H1 (cell line): ENCODE data around the gene OSR1. TPM values are rescaled to one million over a fixed set of nuclear protein-coding genes. Genes with fewer than 3 reads are reported as not detected.

Experiments
- CTCF ChIA-PET: fragments of 300-600 bp; sonication (Branson Sonifier 250); formaldehyde crosslinking; loops from one replicate; lab custom pipeline; 2021; ENCODE audit not compliant: partially characterized antibody; lab: Charles Lee
- POLR2A ChIA-PET: fragments of 300-600 bp; sonication (Branson Sonifier 250); formaldehyde crosslinking; loops from one replicate; lab custom pipeline; 2021; ENCODE audit warnings: inconsistent platforms; ENCODE audit not compliant: partially characterized antibody; lab: Charles Lee
- DNase-seq, 2 experiments: peaks; one replicate each; pipeline versions ENCODE4 v3.0.0 to v3.0.0-alpha.2; 2010 to 2022; ENCODE audit warnings: low spot score in 2 of 2, low read depth in 1 of 2, mixed read lengths in 1 of 2
- FAIRE-seq: peaks from 2 replicates; lab custom pipeline; 2011; peaks lifted over from hg19 to GRCh38; lab: Jason Lieb, UNC
- H2AFZ ChIP-seq: 2 replicates; pipeline ENCODE4 v1.8.1; 2012; ENCODE audit warnings: low read length, inconsistent platforms
- H2AK5ac ChIP-seq: 2 replicates; pipeline ENCODE4 v1.6.1; 2013; ENCODE audit warnings: low read depth, low read length
- H2BK120ac ChIP-seq: replicated peaks from 2 replicates; pipeline ENCODE3; 2013; ENCODE audit warnings: low read depth, low read length, inconsistent platforms
- H2BK12ac ChIP-seq: 2 replicates; pipeline ENCODE4 v1.6.1; 2013; ENCODE audit warnings: low read depth, low read length
- H2BK15ac ChIP-seq: 2 replicates; pipeline ENCODE4 v1.6.1; 2013; ENCODE audit warnings: low read length
- H2BK20ac ChIP-seq: 2 replicates; pipeline ENCODE4 v1.6.1; 2013; ENCODE audit warnings: low read length
- H2BK5ac ChIP-seq: 2 replicates; pipeline ENCODE4 v1.6.1; 2013; ENCODE audit warnings: low read depth, low read length
- H3K14ac ChIP-seq: 2 replicates; pipeline ENCODE4 v1.6.1; 2013; ENCODE audit warnings: inconsistent platforms; ENCODE audit not compliant: insufficient read length
- H3K18ac ChIP-seq: 2 replicates; pipeline ENCODE4 v1.6.1; 2013; ENCODE audit warnings: low read length; ENCODE audit errors: extremely low read depth
- H3K23ac ChIP-seq: 2 replicates; pipeline ENCODE4 v1.6.1; 2013; ENCODE audit warnings: inconsistent platforms; ENCODE audit not compliant: insufficient read length
- H3K23me2 ChIP-seq: 2 replicates; pipeline ENCODE4 v1.6.1; 2013; ENCODE audit warnings: low read depth, low read length
- H3K27ac ChIP-seq: 2 replicates; pipeline ENCODE4 v1.6.1; 2011; ENCODE audit warnings: low read depth, low read length, inconsistent platforms
- H3K27me3 ChIP-seq, 4 experiments: replicated peaks in 1 of 4; 1 replicate in 1 of 4; 2 replicates in 3 of 4; pipeline versions ENCODE4 v1.6.1 to v1.8.1; 2011 to 2013; ENCODE audit warnings: low read length in 3 of 4, mild to moderate bottlenecking in 3 of 4, inconsistent platforms in 2 of 4, mixed read lengths in 2 of 4, moderate library complexity in 1 of 4; ENCODE audit not compliant: control insufficient read depth in 3 of 4, insufficient read depth in 3 of 4; ENCODE audit errors: extremely low read depth in 1 of 4
- H3K36me3 ChIP-seq, 4 experiments: 2 replicates each; pipeline versions ENCODE4 v1.6.1 to v1.8.1; 2011 to 2013; ENCODE audit warnings: mild to moderate bottlenecking in 4 of 4, low read length in 3 of 4, moderate library complexity in 2 of 4, control low read depth in 1 of 4, inconsistent platforms in 1 of 4; ENCODE audit not compliant: insufficient read depth in 4 of 4, control insufficient read depth in 2 of 4
- H3K4ac ChIP-seq: replicated peaks from 2 replicates; pipeline ENCODE3; 2013; ENCODE audit warnings: low read length, low read depth, mixed read lengths, inconsistent platforms; ENCODE audit not compliant: insufficient read length
- H3K4me1 ChIP-seq, 4 experiments: replicated peaks in 1 of 4; 1 replicate in 1 of 4; 2 replicates in 3 of 4; pipeline versions ENCODE4 v1.6.1 to v1.8.1; 2011 to 2013; ENCODE audit warnings: low read length in 3 of 4, inconsistent platforms in 2 of 4, mixed read lengths in 1 of 4; ENCODE audit not compliant: insufficient read depth in 4 of 4, control insufficient read depth in 3 of 4
- H3K4me2 ChIP-seq, 2 experiments: 2 replicates each; pipeline versions ENCODE4 v1.6.1 to v1.8.1; 2011 to 2013; ENCODE audit warnings: low read depth in 2 of 2, low read length in 2 of 2, control low read depth in 1 of 2, inconsistent platforms in 1 of 2, mild to moderate bottlenecking in 1 of 2; ENCODE audit not compliant: insufficient read depth in 1 of 2
- H3K4me3 ChIP-seq, 4 experiments: fragments of 200-600, 300-600 bp in 1 of 4; sonication (generic), shearing (Covaris generic), sonication (Bioruptor Twin) in 1 of 4; 2 replicates each; pipeline versions ENCODE4 v1.5.1 to v1.8.1; 2011 to 2016; ENCODE audit warnings: low read length in 4 of 4, low read depth in 3 of 4, control low read depth in 2 of 4, inconsistent platforms in 2 of 4, mild to moderate bottlenecking in 2 of 4, mixed read lengths in 1 of 4, moderate library complexity in 1 of 4; ENCODE audit not compliant: insufficient read depth in 2 of 4; ENCODE audit errors: extremely low read depth in 1 of 4
- H3K56ac ChIP-seq: replicated peaks from 2 replicates; pipeline ENCODE3; 2013; ENCODE audit warnings: low read depth, mild to moderate bottlenecking, mixed read lengths, low read length, inconsistent platforms; ENCODE audit not compliant: insufficient read length
- H3K79me1 ChIP-seq: 2 replicates; pipeline ENCODE4 v1.6.1; 2013; ENCODE audit warnings: low read depth, low read length, control low read depth
- H3K79me2 ChIP-seq, 2 experiments: 2 replicates each; pipeline versions ENCODE4 v1.6.1 to v1.8.1; 2012 to 2013; ENCODE audit warnings: low read length in 2 of 2, mild to moderate bottlenecking in 2 of 2, inconsistent platforms in 1 of 2; ENCODE audit not compliant: insufficient read depth in 2 of 2, control insufficient read depth in 1 of 2
- H3K9ac ChIP-seq, 4 experiments: replicated peaks in 1 of 4; 1 replicate in 1 of 4; 2 replicates in 3 of 4; pipeline versions ENCODE4 v1.6.1 to v1.8.1; 2011 to 2013; ENCODE audit warnings: low read depth in 3 of 4, low read length in 3 of 4, control low read depth in 2 of 4, mild to moderate bottlenecking in 2 of 4, moderate library complexity in 2 of 4, inconsistent platforms in 1 of 4; ENCODE audit errors: extremely low read depth in 1 of 4
- H3K9me3 ChIP-seq, 2 experiments: 2 replicates each; pipeline versions ENCODE4 v1.6.1 to v1.8.1; 2012 to 2013; ENCODE audit warnings: mild to moderate bottlenecking in 2 of 2, moderate library complexity in 2 of 2, control low read depth in 1 of 2, inconsistent platforms in 1 of 2, low read depth in 1 of 2, low read length in 1 of 2, mixed read lengths in 1 of 2; ENCODE audit not compliant: insufficient read depth in 2 of 2
- H4K20me1 ChIP-seq, 2 experiments: replicated peaks in 1 of 2; 2 replicates each; pipeline versions ENCODE3 to v1.8.1; 2011 to 2013; ENCODE audit warnings: inconsistent platforms in 2 of 2, low read length in 2 of 2, mild to moderate bottlenecking in 1 of 2; ENCODE audit not compliant: insufficient read depth in 2 of 2, control insufficient read depth in 1 of 2
- H4K5ac ChIP-seq: 2 replicates; pipeline ENCODE4 v1.6.1; 2013; ENCODE audit warnings: low read length, low read depth, mixed read lengths, inconsistent platforms; ENCODE audit not compliant: insufficient read length
- H4K8ac ChIP-seq: 2 replicates; pipeline ENCODE4 v1.8.0; 2013; ENCODE audit warnings: mild to moderate bottlenecking, moderate library complexity, low read length, inconsistent platforms; ENCODE audit not compliant: insufficient read depth; ENCODE audit errors: extremely low read depth
- H4K91ac ChIP-seq: replicated peaks from 2 replicates; pipeline ENCODE3; 2013; ENCODE audit warnings: low read length, mixed read lengths, inconsistent platforms; ENCODE audit not compliant: insufficient read length
- CTBP2 ChIP-seq: IDR thresholded peaks from 2 replicates; pipeline ENCODE4 v1.7.0; 2011; ENCODE audit warnings: borderline replicate concordance, mild to moderate bottlenecking, moderate library complexity, mixed read lengths, low read length; ENCODE audit not compliant: insufficient read depth, insufficient read length
- EZH2 ChIP-seq: fragments of 200-600 bp; sonication (generic); IDR thresholded peaks from 2 replicates; pipeline ENCODE4 v1.7.1; 2012; ENCODE audit warnings: low read depth, mild to moderate bottlenecking, moderate library complexity, low read length, inconsistent platforms; ENCODE audit not compliant: severe bottlenecking
- KDM1A ChIP-seq: fragments of 200-600, 300-600 bp; sonication (generic); IDR thresholded peaks from 2 replicates; pipeline ENCODE4 v1.7.1; 2016; ENCODE audit warnings: mild to moderate bottlenecking, low read length, borderline replicate concordance
- SRF ChIP-seq: IDR thresholded peaks from 2 replicates; pipeline ENCODE4 v1.6.1; 2011; ENCODE audit warnings: mild to moderate bottlenecking, low read depth, low read length, moderate library complexity
- SUZ12 ChIP-seq: fragments of 200-600 bp; sonication (generic); IDR thresholded peaks from 2 replicates; pipeline ENCODE4 v1.6.1; 2012; ENCODE audit warnings: mild to moderate bottlenecking, inconsistent platforms, low read length, moderate library complexity, mixed read lengths
- whole genome bisulfite sequencing, 2 experiments: shearing (Covaris generic) in 1 of 2; methylation state at CpG; one replicate each; pipeline versions ENCODE4 v1.1.6 to v1.1.7; 2013 to 2015; ENCODE audit warnings: low lambda C conversion rate in 2 of 2, mixed read lengths in 2 of 2, inconsistent platforms in 1 of 2, low coverage in 1 of 2, missing lambda C conversion rate in 1 of 2; ENCODE audit not compliant: insufficient replicate concordance in 2 of 2, insufficient coverage in 1 of 2, insufficient read length in 1 of 2; ENCODE audit errors: extremely low coverage in 1 of 2, missing lambda C conversion rate in 1 of 2; 5-methylcytosine and 5-hydroxymethylcytosine counted together
- polyA plus RNA-seq, 7 experiments: library from polyadenylated mRNA; depleted of rRNA in 3 of 7; stranded (reverse) in 5 of 7; unstranded in 2 of 7; fragments of >200 nt in 5 of 7; fragments of 200-250 nt in 2 of 7; gene quantifications; 1 replicate in 5 of 7; 2 replicates in 1 of 7; 4 replicates in 1 of 7; pipeline versions ENCODE4 v1.2.1 to v1.2.3, GENCODE V29; 2011 to 2013; ENCODE audit warnings: missing spikeins in 2 of 7, mixed read lengths in 2 of 7
- total RNA-seq: library from RNA; stranded (reverse); fragmentation: NEBNext Ultra II Directional; extraction: Animal tissue kit (Norgen Biotek cat#: 25700); gene quantifications from 2 replicates; pipeline ENCODE4 v1.2.1, GENCODE V29; 2021
- TF ChIP-seq, protein P1 (sequence below): IDR thresholded peaks from 2 replicates; pipeline ENCODE4 v1.6.1; 2011; ENCODE audit warnings: low read depth, mild to moderate bottlenecking, low read length; ENCODE audit not compliant: insufficient read depth
- TF ChIP-seq, protein P2 (sequence below), 3 experiments: IDR thresholded peaks; 1 replicate in 2 of 3; 2 replicates in 1 of 3; pipeline versions ENCODE4 v1.5.1 to v1.6.1; 2011; ENCODE audit warnings: low read length in 3 of 3, mild to moderate bottlenecking in 3 of 3, inconsistent platforms in 2 of 3, low read depth in 1 of 3, moderate library complexity in 1 of 3; ENCODE audit not compliant: insufficient read depth in 1 of 3; ENCODE audit errors: control extremely low read depth in 1 of 3

The OSR1 gene
- total and polyA plus RNA-seq, 2 of the 8 experiments (the other 6 are each of a cell fraction or from before 2014, with no cell fraction given) = 0.05 to 0.22 TPM

DNA sequence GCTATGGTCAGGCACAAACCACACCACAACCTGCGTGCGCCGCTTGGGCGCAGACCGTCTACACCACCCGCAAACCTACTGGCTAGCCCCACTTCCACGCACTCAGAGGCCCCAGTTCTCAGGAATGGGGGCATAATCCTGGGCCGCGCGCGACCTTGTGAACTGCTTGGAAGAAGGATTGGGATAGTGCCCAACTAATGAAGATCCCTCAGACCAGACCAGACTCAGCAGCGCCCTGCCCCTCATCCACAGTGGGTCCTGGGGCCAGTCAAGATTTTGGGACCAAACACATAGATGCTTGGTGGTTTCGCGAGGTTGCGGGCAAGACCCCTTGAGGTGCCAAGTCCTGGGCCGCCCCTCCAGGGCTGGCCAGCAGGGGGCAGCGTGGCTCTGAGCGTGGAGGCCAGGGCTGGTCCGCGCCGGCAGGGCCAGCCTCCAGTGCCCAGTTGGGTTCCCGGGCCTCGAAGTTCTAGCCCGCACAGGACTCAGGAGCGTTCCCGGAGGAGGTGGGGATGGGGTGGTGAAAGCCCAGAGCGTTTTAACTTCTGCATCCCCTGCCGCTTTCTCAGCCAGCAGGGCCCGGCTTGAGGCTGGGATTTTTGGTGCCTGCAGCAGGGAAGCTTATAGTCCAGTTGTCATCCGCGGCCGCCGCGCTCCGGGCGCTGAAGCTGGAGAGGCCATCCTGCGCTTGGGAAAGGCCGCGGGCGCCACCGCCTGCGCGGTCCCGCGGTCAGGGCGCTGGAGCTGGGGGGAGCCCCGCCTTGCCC is 8.3 kb downstream of the OSR1 start:
- no peak overlapping the region for H3K56ac ChIP-seq
- H3K4me3 ChIP-seq = peak overlapping the region; percentile 2 to 56 (median 34); a peak in 7 of 8 replicates
- H3K23me2 ChIP-seq = no peaks in the 10 kb centered on the region; the same call in 1 of the 2 replicates
- peaks cover 0 to 17% (median 9%) of the 10 kb centered on the region in 4 experiments; a peak in 6 of 7 replicates for H3K4me1 ChIP-seq
- CTCF ChIA-PET = interaction anchor here (0.5 to 7.5 kb wide), 41 partner anchors 10 to 830 kb away, joined by 3 to 104 read pairs (median 4); partner anchors contain the start of gene OSR1
- no peak overlapping the region for H4K8ac ChIP-seq
- no peak overlapping the region for H2AK5ac ChIP-seq
- 27% methylated on average over 42 of the region's 47 CpGs; no CpG with 5 or more reads in 1 of the 2 experiments for WGBS, 2 experiments
- POLR2A ChIA-PET = interaction anchor here (1.4 kb wide), 1 partner anchor 9 kb away, joined by 6 read pairs; the partner anchor contains the start of gene OSR1
- H3K4ac ChIP-seq = no peak overlapping the region
- no peak overlapping the region for H4K5ac ChIP-seq
- H3K18ac ChIP-seq = no peak overlapping the region; the same call in 1 of the 2 replicates
- no peak overlapping the region for H3K14ac ChIP-seq
- 0 out of 8 replicates have a peak, but pooled peaks cover 0 to 6% (median 0%) of the 10 kb centered on the region in 4 experiments for H3K36me3 ChIP-seq
- H3K9me3 ChIP-seq = no peaks in the 10 kb centered on the region
- no peak overlapping the region for H2BK15ac ChIP-seq
- no peak overlapping the region for H2BK20ac ChIP-seq
- H3K27ac ChIP-seq = no peak overlapping the region
- no peaks in the 10 kb centered on the region; the same call in 1 of the 2 replicates for H3K79me1 ChIP-seq
- no peak overlapping the region for H3K23ac ChIP-seq
- FAIRE-seq (no peak), DNase-seq (peak in 1 of 2 experiments; percentile 95)
- H2BK12ac ChIP-seq = no peak overlapping the region
- H4K20me1 ChIP-seq = peaks cover 13 to 23% of the 10 kb centered on the region in 2 experiments
- H3K79me2 ChIP-seq = no peaks in the 10 kb centered on the region
- H3K27me3 ChIP-seq = peaks cover 61 to 69% (median 68%) of the 10 kb centered on the region in 4 experiments
- no peak overlapping the region for H4K91ac ChIP-seq
- H2AFZ ChIP-seq = no peak overlapping the region
- H2BK5ac ChIP-seq = no peak overlapping the region
- no peak overlapping the region for H3K9ac ChIP-seq
- no peak overlapping the region for H2BK120ac ChIP-seq
- H3K4me2 ChIP-seq = peak overlapping the region; percentile 72 to 82
- TF ChIP-seq EZH2 (peak; percentile 63), KDM1A (no peak), SRF (no peak), CTBP2 (peak; percentile 78), SUZ12 (peak; percentile 73; the same call in 1 of the 2 replicates)
- TF ChIP-seq, protein P1, sequence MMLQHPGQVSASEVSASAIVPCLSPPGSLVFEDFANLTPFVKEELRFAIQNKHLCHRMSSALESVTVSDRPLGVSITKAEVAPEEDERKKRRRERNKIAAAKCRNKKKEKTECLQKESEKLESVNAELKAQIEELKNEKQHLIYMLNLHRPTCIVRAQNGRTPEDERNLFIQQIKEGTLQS = no peak
- TF ChIP-seq, protein P2, sequence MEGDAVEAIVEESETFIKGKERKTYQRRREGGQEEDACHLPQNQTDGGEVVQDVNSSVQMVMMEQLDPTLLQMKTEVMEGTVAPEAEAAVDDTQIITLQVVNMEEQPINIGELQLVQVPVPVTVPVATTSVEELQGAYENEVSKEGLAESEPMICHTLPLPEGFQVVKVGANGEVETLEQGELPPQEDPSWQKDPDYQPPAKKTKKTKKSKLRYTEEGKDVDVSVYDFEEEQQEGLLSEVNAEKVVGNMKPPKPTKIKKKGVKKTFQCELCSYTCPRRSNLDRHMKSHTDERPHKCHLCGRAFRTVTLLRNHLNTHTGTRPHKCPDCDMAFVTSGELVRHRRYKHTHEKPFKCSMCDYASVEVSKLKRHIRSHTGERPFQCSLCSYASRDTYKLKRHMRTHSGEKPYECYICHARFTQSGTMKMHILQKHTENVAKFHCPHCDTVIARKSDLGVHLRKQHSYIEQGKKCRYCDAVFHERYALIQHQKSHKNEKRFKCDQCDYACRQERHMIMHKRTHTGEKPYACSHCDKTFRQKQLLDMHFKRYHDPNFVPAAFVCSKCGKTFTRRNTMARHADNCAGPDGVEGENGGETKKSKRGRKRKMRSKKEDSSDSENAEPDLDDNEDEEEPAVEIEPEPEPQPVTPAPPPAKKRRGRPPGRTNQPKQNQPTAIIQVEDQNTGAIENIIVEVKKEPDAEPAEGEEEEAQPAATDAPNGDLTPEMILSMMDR (IDR thresholded peaks at IDR 0.05; ENCODE audit: control extremely low read depth in 1 of 3, insufficient read depth in 1 of 3, low read depth in 1 of 3, low read length in 3 of 3) = peak in 2 of 3 experiments; percentile 91; a peak in 3 of 4 replicates
